GM04504 (cell line): ENCODE results near the gene FAM83F.

Experiments used
- DNase-seq: peaks from one replicate; pipeline ENCODE4 v3.0.0-alpha.2; 2012; ENCODE audit warnings: low read depth

FAM83F gene

GRCh38 chr22:40036126-40036525 is 41.4 kb downstream of the FAM83F start:
- DNase-seq: no peak

GRCh38 chr22:40036591-40037225 is 42.0 kb downstream of the FAM83F start:
- peak; percentile 31 for DNase-seq

- no peak for DNase-seq
These were observed 42.6 kb downstream of the FAM83F start for GRCh38 chr22:40037320-40037719.

DNA sequence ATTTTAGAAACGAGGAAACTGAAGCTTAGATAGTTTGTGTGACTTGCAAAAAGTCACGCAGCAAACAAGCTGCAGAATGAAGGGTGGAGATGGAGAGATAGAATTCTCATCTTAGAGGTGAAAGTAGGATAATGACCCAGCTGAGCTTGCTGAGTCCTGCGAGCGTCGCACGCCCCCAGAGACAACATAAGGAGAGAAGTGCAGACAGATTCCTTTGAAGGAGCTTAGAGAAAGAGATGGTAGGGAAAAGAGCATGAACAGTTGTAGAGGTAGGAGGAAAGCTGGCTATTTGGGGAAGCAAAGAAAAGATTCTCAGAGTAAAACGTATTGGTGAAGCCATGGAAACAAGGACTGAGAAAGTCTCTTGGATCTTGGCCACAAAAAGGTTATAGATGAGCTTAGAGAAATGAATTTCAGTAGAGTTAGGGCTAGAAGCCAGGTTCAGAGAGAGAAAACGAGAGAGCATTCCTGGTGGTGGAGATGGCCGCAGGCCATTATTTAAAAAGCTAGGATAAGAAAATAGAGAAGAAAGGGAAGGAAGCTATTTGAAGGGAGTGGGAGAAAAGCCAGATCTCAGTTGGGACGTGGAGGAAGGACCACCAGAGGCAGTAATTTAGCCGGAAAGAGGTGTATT is 44.8 kb downstream of the FAM83F start:
- DNase-seq: no peak

DNA sequence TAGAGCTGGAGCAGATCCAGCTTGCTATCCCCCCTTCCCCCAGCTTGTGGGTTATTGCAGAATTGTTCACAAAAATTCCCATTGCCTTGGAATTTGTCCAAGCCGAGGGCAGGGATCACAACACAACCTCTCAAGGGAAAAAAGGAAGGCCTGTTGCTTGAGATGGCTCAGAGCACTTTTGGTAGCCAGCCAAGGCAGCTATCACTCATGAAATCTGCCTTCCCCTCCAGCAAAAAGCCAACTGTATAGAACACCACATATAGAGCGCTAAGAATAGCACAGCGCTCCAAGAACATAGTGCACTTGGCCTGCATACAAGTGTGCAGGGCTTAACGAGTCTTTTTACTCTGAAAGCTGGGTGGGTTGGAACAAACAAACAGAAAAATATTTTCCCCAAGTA is 46.2 kb downstream of the FAM83F start:
- no peak for DNase-seq

DNA sequence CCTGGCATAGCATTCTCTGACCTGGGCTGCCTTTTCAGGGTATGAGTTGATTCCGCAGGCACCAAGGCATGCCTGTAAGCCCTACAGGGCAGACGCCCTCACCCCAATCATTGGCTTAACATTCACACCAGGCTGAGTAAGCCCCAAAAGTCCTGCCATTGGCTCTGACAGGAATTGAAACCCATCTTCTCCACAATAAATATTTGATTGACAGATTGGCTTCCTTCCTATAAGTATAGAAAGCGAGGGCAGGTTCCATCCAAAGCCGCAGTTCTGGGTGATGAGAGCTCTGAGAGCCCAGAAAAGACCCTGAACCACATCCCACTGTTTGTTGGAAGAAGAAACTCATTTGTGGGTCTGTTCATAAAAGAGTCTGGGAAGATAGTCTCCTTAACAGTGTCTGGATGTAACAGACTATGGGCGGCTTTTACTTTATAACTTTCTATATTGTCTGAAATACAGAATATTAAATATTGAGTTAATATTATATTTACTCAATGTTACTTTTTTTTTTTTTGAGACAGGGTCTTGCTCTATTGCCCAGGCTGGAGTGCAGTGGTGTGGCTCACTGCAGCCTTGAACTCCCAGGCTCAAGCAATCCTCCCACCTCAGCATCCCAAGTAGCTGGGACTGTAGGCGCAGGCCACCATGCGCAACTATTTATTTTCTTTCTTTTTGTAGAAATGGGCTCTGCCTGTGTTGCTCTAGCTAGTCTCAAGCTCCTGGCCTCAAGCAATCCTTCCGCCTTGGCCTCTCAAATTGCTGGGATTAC is 46.8 kb downstream of the FAM83F start:
- no peak for DNase-seq

DNA sequence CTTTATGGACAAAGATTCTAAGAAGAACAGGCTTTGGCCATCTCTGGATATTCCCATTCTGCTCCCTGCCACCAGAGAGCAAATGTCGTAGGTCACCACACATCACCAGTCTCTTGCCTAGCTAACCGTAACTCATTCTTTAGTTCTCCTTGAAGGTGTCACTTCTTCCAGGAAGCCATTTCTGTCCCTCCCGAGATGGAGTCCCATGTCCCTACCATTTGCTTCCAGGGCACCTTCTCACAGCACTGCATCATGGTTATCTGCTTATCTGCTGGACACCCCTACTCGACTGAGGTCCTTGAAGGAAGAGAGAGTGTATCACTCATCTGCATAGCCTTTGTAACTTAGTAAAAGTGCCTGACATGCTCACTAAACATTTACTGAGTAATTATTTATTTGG is 47.6 kb downstream of the FAM83F start:
- no peak for DNase-seq

- DNase-seq: no peak
These were observed 48.3 kb downstream of the FAM83F start for GRCh38 chr22:40043081-40043480.

GRCh38 chr22:40043793-40044101 is 49.0 kb downstream of the FAM83F start:
- DNase-seq: no peak

GRCh38 chr22:40044102-40044869 is 49.5 kb downstream of the FAM83F start:
- DNase-seq: peak; percentile 99

GRCh38 chr22:40044870-40045834 is 50.4 kb downstream of the FAM83F start:
- no peak for DNase-seq

DNA sequence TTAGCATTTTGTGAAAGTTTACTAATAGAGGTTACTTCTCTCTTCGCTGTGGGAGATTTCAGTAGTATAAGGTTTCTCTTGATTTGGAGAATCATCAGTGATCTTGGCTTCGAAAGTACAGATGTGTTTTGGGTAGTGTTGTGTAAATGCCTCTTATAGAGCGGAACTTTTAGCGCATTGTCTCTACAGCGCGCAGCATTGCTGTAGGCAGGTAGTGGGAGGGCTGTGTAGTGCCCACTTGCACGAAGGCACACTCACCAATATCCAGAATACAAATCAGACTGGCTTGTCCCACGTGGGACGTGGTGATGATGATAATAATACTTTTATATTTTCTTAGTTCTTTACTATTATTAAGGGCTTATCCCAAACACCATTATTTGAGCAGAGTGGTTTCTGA is 51.4 kb downstream of the FAM83F start:
- no peak for DNase-seq

DNA sequence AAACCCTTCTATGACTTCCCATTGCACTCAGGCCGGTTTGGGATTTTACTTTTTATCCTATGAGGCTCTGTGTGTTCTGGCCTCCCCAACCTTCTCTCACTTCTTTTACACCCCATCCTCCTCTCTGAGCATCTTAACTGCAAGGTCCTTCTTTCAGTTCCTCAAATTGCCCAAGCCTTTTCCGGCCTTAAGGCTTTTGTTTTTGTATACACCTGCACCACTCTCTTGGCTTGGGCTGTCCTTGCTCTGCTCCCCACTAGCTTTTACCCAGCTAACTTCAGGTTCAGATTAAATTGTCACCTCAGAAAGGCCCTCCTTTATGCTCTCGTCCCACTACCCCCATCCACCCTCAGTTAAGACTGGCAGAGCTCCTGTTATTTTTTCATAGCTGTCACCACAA is 55.5 kb downstream of the FAM83F start:
- no peak for DNase-seq

GRCh38 chr22:40051322-40051721 is 56.6 kb downstream of the FAM83F start:
- no peak for DNase-seq

- no peak for DNase-seq
These were observed 58.7 kb downstream of the FAM83F start for GRCh38 chr22:40053460-40053859.

- no peak for DNase-seq
These were observed 59.7 kb downstream of the FAM83F start for GRCh38 chr22:40054486-40054885.

- no peak for DNase-seq
These were observed 60.6 kb downstream of the FAM83F start for GRCh38 chr22:40055143-40055883.

DNA sequence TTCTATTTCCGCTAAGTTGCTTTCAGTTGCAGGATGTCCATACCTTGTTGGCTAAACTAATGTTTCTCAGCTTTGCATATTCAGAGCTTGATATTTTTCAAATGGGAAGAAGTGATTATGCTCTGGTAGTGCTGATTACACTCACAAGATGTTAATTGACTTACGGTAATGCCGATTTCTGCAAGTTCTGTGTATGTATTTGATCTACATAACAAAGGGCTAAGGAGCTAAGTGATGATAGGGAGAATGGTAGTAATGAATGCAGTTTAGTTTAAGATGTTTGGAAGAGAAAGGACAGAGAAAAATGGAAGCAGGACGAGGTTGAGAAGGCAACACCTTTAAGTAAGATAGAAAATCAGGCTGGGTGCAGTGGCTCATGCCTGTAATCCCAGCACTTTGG is 61.4 kb downstream of the FAM83F start:
- no peak for DNase-seq

DNA sequence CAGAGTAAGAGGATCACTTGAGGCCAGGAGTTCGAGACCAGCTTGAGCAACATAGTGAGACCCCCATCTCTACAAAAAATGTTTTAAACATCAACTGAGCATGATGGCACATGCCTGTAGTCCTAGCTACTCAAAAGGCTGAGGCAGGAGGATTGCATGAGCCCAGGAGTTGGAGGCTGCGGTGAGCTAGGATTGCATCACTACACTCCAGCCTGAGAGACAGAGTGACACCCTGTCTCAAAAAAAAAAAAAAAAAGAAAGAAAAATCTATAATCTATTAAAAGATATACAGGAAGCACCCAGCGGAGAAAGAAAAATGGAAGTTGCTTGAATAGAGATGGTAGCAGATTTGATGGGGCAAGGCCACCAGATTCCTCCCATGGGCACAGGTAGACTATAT is 61.8 kb downstream of the FAM83F start:
- no peak for DNase-seq

GRCh38 chr22:40057652-40058051 is 62.9 kb downstream of the FAM83F start:
- DNase-seq: no peak

- DNase-seq: no peak
These were observed 63.5 kb downstream of the FAM83F start for GRCh38 chr22:40058265-40058664.
